ENCODE measurements around the gene TMEM203. TPM values are rescaled to one million over a fixed set of nuclear protein-coding genes. Genes with fewer than 3 reads are reported as not detected.

The TMEM203 gene
- total and polyA plus RNA-seq, 2 of the 4 experiments (the other 2 are of a cell fraction) = 18.8 to 40.6 TPM

DNA sequence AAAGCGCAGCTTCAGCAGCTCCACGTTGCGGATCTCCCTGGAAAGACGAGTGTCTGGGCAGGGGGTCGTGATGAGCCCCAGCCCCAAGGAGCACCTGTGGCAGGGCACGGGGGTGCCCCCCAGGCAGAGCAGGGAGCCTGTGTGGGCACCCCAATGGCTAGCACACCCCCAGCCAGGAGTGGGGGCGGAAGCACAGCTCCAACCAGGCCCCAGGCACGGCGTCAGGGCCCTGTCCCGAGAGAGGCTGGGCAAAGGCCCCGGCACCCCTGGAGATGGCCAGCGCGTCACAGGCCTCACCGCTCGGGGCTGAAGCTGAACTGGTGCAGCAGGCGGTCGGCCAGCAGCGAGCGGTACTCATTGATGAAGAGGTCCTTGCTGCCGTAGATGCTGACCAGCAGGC, 25.0 kb downstream of the TMEM203 start:
- Histone ChIP-seq H2BK20ac (ENCODE audit: low read depth, low read length) (no peak overlapping the region), H4K8ac (ENCODE audit: low read depth in 2 of 2, low read length in 2 of 2) (no peak overlapping the region), H3K36me3 (ENCODE audit: control insufficient read depth, insufficient read depth, low read length) (peaks cover 67% of the 10 kb centered on the region), H3K4ac (ENCODE audit: low read depth, low read length) (no peak overlapping the region), H3K56ac (ENCODE audit: extremely low read depth, insufficient read depth, low read length) (no peak overlapping the region), H3K9me1 (ENCODE audit: insufficient read depth, low read length) (0 out of 2 replicates have a peak, but pooled peaks cover 2% of the 10 kb centered on the region), H3K9ac (ENCODE audit: low read depth, low read length) (no peak overlapping the region), H3K4me3 (ENCODE audit: insufficient read depth, low read depth, low read length) (no peak overlapping the region), H3K4me1 (ENCODE audit: control insufficient read depth, insufficient read depth, low read length) (no peaks in the 10 kb centered on the region; the same call in 1 of the 2 replicates), H3K27ac (ENCODE audit: insufficient read depth, low read length) (no peak overlapping the region), H4K20me1 (ENCODE audit: insufficient read depth, low read length) (no peaks in the 10 kb centered on the region; the same call in 1 of the 2 replicates), H2BK15ac (ENCODE audit: low read depth, low read length) (no peak overlapping the region), H3K79me1 (ENCODE audit: low read depth in 1 of 2, low read length in 2 of 2) (peaks cover 0 to 2% of the 10 kb centered on the region in 2 experiments; a peak in 1 of 4 replicates), H2BK120ac (ENCODE audit: low read depth, low read length) (no peak overlapping the region), H3K23ac (ENCODE audit: low read depth, low read length) (no peak overlapping the region), H3K27me3 (ENCODE audit: control insufficient read depth, insufficient read depth, low read length) (no peaks in the 10 kb centered on the region), H3K14ac (replicated peaks; ENCODE audit: low read depth, low read length) (no peak overlapping the region), H2BK5ac (ENCODE audit: low read depth, low read length, poor library complexity, severe bottlenecking) (no peak overlapping the region), H3K18ac (ENCODE audit: low read depth, low read length) (no peak overlapping the region), H4K5ac (ENCODE audit: low read depth, low read length) (no peak overlapping the region), H2AK9ac (replicated peaks; ENCODE audit: low read depth, low read length, poor library complexity) (no peak overlapping the region), H3K4me2 (ENCODE audit: low read depth, low read length) (no peak overlapping the region), H3K9me3 (ENCODE audit: control insufficient read depth, insufficient read depth, low read length) (no peaks in the 10 kb centered on the region), H2AK5ac (ENCODE audit: low read depth, low read length) (no peak overlapping the region), H2AFZ (replicated peaks; ENCODE audit: low read length, poor library complexity) (no peak overlapping the region), H4K91ac (ENCODE audit: insufficient read depth, low read depth, low read length) (no peak overlapping the region)
- BruUV-seq (replicated peaks) = no TSS peak
- ChIA-PET CTCF (no interaction called here), POLR2A (ENCODE audit: unreplicated experiment) (no interaction called here)
- dilution Hi-C loops (cut with HindIII; ENCODE audit: low sequenced_read_pairs, unreplicated experiment) = no loop called here
- TF ChIP-seq RAD21 (IDR thresholded peaks at IDR 0.05; ENCODE audit: low read length) = no peak
- TF ChIP-seq NFE2L2 (IDR thresholded peaks at IDR 0.05; ENCODE audit: low read depth, low read length) = no peak
- TF ChIP-seq MAZ (IDR thresholded peaks at IDR 0.05; ENCODE audit: borderline replicate concordance, low read depth, low read length) = no peak
- no peak for TF ChIP-seq BHLHE40 (IDR thresholded peaks at IDR 0.05; ENCODE audit: low read depth, low read length)
- TF ChIP-seq POLR2A (IDR thresholded peaks at IDR 0.05; ENCODE audit: low read depth, low read length) = no peak
- TF ChIP-seq SMC3 (IDR thresholded peaks at IDR 0.05; ENCODE audit: low read depth, low read length) = no peak
- no peak for TF ChIP-seq RFX5 (IDR thresholded peaks at IDR 0.05; ENCODE audit: low read depth, low read length)
- TF ChIP-seq MXI1 (IDR thresholded peaks at IDR 0.05; ENCODE audit: borderline replicate concordance, low read depth, low read length) = no peak
- no peak for TF ChIP-seq MAFK (IDR thresholded peaks at IDR 0.05; ENCODE audit: low read depth, low read length)
- TF ChIP-seq RCOR1 (IDR thresholded peaks at IDR 0.05; ENCODE audit: insufficient replicate concordance, low read length) = no peak
- TF ChIP-seq, protein P1, sequence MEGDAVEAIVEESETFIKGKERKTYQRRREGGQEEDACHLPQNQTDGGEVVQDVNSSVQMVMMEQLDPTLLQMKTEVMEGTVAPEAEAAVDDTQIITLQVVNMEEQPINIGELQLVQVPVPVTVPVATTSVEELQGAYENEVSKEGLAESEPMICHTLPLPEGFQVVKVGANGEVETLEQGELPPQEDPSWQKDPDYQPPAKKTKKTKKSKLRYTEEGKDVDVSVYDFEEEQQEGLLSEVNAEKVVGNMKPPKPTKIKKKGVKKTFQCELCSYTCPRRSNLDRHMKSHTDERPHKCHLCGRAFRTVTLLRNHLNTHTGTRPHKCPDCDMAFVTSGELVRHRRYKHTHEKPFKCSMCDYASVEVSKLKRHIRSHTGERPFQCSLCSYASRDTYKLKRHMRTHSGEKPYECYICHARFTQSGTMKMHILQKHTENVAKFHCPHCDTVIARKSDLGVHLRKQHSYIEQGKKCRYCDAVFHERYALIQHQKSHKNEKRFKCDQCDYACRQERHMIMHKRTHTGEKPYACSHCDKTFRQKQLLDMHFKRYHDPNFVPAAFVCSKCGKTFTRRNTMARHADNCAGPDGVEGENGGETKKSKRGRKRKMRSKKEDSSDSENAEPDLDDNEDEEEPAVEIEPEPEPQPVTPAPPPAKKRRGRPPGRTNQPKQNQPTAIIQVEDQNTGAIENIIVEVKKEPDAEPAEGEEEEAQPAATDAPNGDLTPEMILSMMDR (conservative IDR thresholded peaks at IDR 0.05; ENCODE audit: low read depth, low read length) = no peak
- TF ChIP-seq, protein P2, sequence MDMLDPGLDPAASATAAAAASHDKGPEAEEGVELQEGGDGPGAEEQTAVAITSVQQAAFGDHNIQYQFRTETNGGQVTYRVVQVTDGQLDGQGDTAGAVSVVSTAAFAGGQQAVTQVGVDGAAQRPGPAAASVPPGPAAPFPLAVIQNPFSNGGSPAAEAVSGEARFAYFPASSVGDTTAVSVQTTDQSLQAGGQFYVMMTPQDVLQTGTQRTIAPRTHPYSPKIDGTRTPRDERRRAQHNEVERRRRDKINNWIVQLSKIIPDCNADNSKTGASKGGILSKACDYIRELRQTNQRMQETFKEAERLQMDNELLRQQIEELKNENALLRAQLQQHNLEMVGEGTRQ (IDR thresholded peaks at IDR 0.05; ENCODE audit: low read depth, low read length) = no peak
- no peak for TF ChIP-seq CHD1 (IDR thresholded peaks at IDR 0.05; ENCODE audit: low read depth, low read length)
- TF ChIP-seq, protein P3, sequence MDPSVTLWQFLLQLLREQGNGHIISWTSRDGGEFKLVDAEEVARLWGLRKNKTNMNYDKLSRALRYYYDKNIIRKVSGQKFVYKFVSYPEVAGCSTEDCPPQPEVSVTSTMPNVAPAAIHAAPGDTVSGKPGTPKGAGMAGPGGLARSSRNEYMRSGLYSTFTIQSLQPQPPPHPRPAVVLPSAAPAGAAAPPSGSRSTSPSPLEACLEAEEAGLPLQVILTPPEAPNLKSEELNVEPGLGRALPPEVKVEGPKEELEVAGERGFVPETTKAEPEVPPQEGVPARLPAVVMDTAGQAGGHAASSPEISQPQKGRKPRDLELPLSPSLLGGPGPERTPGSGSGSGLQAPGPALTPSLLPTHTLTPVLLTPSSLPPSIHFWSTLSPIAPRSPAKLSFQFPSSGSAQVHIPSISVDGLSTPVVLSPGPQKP (IDR thresholded peaks at IDR 0.05; ENCODE audit: borderline replicate concordance, low read depth, low read length) = no peak
- TF ChIP-seq FOS (IDR thresholded peaks at IDR 0.05; ENCODE audit: low read depth, low read length) = no peak
- no peak for TF ChIP-seq CEBPB (IDR thresholded peaks at IDR 0.05; ENCODE audit: low read depth, low read length)
- DNase-seq = no peak
- intact Hi-C loops (cut with micrococcal nuclease) = no loop called here
- 93% methylated on average over 17 of the region's 20 CpGs; no CpG with 5 or more reads in 1 of the 2 experiments for WGBS, 2 experiments (ENCODE audit: extremely low coverage in 2 of 2, insufficient read length in 1 of 2)
- in situ Hi-C loops (cut with MboI; ENCODE audit: low sequenced_read_pairs) = no loop called here
- no peak for ATAC-seq (ENCODE audit: low read depth)

Measured in IMR-90 (cell line).